HG03135 (cell line): ENCODE measurements around the gene PHC1.
"Not testable (repeated sequence)": the region's sequence is repeated elsewhere in the genome, so short reads cannot be mapped to it uniquely, and the experiment has no call there.

Source experiments
- ATAC-seq: cut with Tn5 transposase; IDR thresholded peaks from one replicate; pipeline ENCODE4 v1.9.1; 2021; ENCODE audit warnings: mild to moderate bottlenecking, moderate library complexity; ENCODE audit not compliant: unreplicated experiment

PHC1 gene

GRCh38 chr12:8914033-8914715, at the start of gene PHC1:
PHC1 (plus strand) TSS chr12:8914509; CDS start chr12:8917678, 3,169 bp downstream.
- ATAC-seq, result peak; percentile 67

GRCh38 chr12:8866429-8866828, 47.9 kb upstream of the PHC1 start:
- no peak for ATAC-seq

GRCh38 chr12:8867009-8867408, 47.3 kb upstream of the PHC1 start:
- ATAC-seq, result no peak

GRCh38 chr12:8867786-8868185, 46.5 kb upstream of the PHC1 start:
- ATAC-seq, result no peak

GRCh38 chr12:8870586-8870985, 43.7 kb upstream of the PHC1 start:
- no peak for ATAC-seq

- no peak for ATAC-seq
Observed at GRCh38 chr12:8871068-8871467, 43.2 kb upstream of the PHC1 start.

GRCh38 chr12:8876887-8877286, 37.4 kb upstream of the PHC1 start:
- no peak for ATAC-seq

- no peak for ATAC-seq
Observed at GRCh38 chr12:8886502-8887284, 27.6 kb upstream of the PHC1 start.

GRCh38 chr12:8887285-8887715, 27.0 kb upstream of the PHC1 start:
- no peak for ATAC-seq

- ATAC-seq, result no peak
Observed at GRCh38 chr12:8890313-8891085, 23.8 kb upstream of the PHC1 start.

GRCh38 chr12:8891976-8892375, 22.3 kb upstream of the PHC1 start:
- ATAC-seq, result no peak

GRCh38 chr12:8894378-8894777, 19.9 kb upstream of the PHC1 start:
- ATAC-seq, result no peak

GRCh38 chr12:8894986-8895385, 19.3 kb upstream of the PHC1 start:
- ATAC-seq, result no peak

- no peak for ATAC-seq
Observed at GRCh38 chr12:8897081-8897480, 17.2 kb upstream of the PHC1 start.

GRCh38 chr12:8899830-8900229, 14.5 kb upstream of the PHC1 start:
- no peak for ATAC-seq

- ATAC-seq, result not testable (repeated sequence)
Observed at GRCh38 chr12:8902703-8903102, 11.6 kb upstream of the PHC1 start.

GRCh38 chr12:8903646-8904045, 10.7 kb upstream of the PHC1 start:
- no peak for ATAC-seq

- no peak for ATAC-seq
Observed at GRCh38 chr12:8904665-8905064, 9.6 kb upstream of the PHC1 start.

- no peak for ATAC-seq
Observed at GRCh38 chr12:8905546-8905945, 8.8 kb upstream of the PHC1 start.

GRCh38 chr12:8906266-8907180, 7.8 kb upstream of the PHC1 start:
- ATAC-seq, result no peak

- ATAC-seq, result no peak
Observed at GRCh38 chr12:8907513-8907912, 6.8 kb upstream of the PHC1 start.
